GM21360 (cell line): ENCODE measurements around the gene NFKBIA.
"Not testable (repeated sequence)": the region's sequence is repeated elsewhere in the genome, so short reads cannot be mapped to it uniquely, and the experiment has no call there.

Source experiments
- ATAC-seq: cut with Tn5 transposase; IDR thresholded peaks from one replicate; pipeline ENCODE4 v1.9.1; 2021; ENCODE audit warnings: mild to moderate bottlenecking, moderate library complexity; ENCODE audit not compliant: unreplicated experiment

NFKBIA gene

GRCh38 chr14:35392103-35392502 is 12.4 kb downstream of the NFKBIA start:
- ATAC-seq = no peak

GRCh38 chr14:35391388-35391710 is 13.2 kb downstream of the NFKBIA start:
- ATAC-seq = no peak

GRCh38 chr14:35390577-35391387 is 13.8 kb downstream of the NFKBIA start:
- peak; percentile 57 for ATAC-seq

GRCh38 chr14:35389315-35389667 is 15.3 kb downstream of the NFKBIA start:
- ATAC-seq = no peak

- ATAC-seq = no peak
Measured at GRCh38 chr14:35388656-35389314, 15.8 kb downstream of the NFKBIA start.

- ATAC-seq = no peak
Measured at GRCh38 chr14:35387713-35388579, 16.6 kb downstream of the NFKBIA start.

GRCh38 chr14:35387219-35387618 is 17.3 kb downstream of the NFKBIA start:
- no peak for ATAC-seq

GRCh38 chr14:35386673-35387125 is 17.9 kb downstream of the NFKBIA start:
- ATAC-seq = no peak

- no peak for ATAC-seq
Measured at GRCh38 chr14:35385042-35385839, 19.3 kb downstream of the NFKBIA start.

- no peak for ATAC-seq
Measured at GRCh38 chr14:35384455-35385041, 20.0 kb downstream of the NFKBIA start.

- no peak for ATAC-seq
Measured at GRCh38 chr14:35383569-35384454, 20.7 kb downstream of the NFKBIA start.

- no peak for ATAC-seq
Measured at GRCh38 chr14:35380794-35381193, 23.8 kb downstream of the NFKBIA start.

- ATAC-seq = not testable (repeated sequence)
Measured at GRCh38 chr14:35379234-35379933, 25.2 kb downstream of the NFKBIA start.

GRCh38 chr14:35378425-35379233 is 25.9 kb downstream of the NFKBIA start:
- ATAC-seq = no peak

GRCh38 chr14:35375558-35376025 is 29.0 kb downstream of the NFKBIA start:
- no peak for ATAC-seq

- no peak for ATAC-seq
Measured at GRCh38 chr14:35374263-35374712, 30.3 kb downstream of the NFKBIA start.

- not testable (repeated sequence) for ATAC-seq
Measured at GRCh38 chr14:35373208-35373607, 31.3 kb downstream of the NFKBIA start.

- ATAC-seq = no peak
Measured at GRCh38 chr14:35370969-35371368, 33.6 kb downstream of the NFKBIA start.
